HG03457 (cell line): Measurements from ENCODE around the gene DHX40.
"Not testable (repeated sequence)": the region's sequence is repeated elsewhere in the genome, so short reads cannot be mapped to it uniquely, and the experiment has no call there.

ENCODE experiments used
- ATAC-seq: cut with Tn5 transposase; IDR thresholded peaks from one replicate; pipeline ENCODE4 v1.9.1; 2021; ENCODE audit warnings: moderate number of reproducible peaks; ENCODE audit not compliant: unreplicated experiment

DHX40 gene

GRCh38 chr17:59565171-59565958, at the start of gene DHX40:
Gene DHX40 (plus strand): TSS chr17:59565610. CDS start chr17:59565672, 62 bp downstream.
- no peak for ATAC-seq

DNA sequence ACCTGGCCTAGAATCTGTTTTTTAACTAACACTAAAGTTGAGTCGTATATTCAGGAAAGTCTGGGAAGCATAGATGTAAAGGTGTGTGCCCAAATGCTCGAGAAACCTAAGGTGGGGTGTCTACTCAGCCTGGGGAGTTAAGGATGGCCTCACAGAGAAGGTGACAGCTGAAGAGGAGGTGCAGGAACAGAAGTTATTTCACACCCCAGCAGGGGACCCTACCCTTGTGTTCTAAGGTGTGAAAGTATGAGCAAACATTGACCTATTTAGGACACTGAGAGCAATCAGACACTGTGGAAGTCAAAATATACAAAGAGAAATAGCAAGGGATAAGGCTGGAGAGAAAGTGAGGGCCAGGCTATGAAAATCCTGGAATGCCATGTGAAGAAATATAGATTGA, 49.0 kb upstream of the DHX40 start:
- no peak for ATAC-seq

GRCh38 chr17:59519132-59519531, 46.3 kb upstream of the DHX40 start:
- no peak for ATAC-seq

DNA sequence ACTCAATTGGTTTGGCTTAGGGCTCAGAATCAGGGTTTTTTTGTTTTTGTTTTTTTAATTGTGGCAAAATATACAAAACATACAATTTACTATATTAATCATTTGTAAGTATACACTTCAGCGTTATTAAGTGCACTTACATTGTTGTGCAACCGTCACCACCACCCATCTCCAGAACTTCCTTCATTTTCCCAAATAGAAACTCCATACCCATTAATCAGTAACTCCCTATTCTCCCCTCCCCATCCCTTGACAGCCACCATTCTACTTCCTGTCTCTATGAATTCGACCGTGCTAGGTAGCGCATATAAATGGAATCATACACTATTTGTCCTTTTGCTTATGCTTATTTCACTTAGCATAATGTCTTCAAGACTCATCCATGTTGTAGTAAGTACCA, 45.2 kb upstream of the DHX40 start:
- ATAC-seq: no peak

GRCh38 chr17:59521465-59522126, 43.8 kb upstream of the DHX40 start:
- no peak for ATAC-seq

GRCh38 chr17:59524930-59525329, 40.5 kb upstream of the DHX40 start:
- ATAC-seq: not testable (repeated sequence)

DNA sequence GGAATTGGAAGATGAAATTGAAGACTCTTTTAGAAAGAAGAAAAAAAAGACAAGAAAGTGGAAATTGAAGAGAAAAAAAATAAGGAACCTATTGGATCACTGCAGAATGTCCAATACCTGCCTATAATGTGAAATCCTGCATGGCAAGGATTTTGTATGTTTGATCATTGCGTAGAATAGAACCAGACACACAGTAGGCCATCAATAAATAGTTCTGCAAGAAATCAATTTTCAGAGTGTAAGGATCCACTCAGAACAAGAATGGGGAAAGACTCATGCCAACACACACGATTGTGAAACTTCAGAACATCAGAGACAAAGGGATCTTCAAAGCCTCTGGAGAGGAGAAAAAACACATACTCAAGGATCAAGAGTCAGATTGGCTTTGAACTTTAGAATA, 39.7 kb upstream of the DHX40 start:
- no peak for ATAC-seq

DNA sequence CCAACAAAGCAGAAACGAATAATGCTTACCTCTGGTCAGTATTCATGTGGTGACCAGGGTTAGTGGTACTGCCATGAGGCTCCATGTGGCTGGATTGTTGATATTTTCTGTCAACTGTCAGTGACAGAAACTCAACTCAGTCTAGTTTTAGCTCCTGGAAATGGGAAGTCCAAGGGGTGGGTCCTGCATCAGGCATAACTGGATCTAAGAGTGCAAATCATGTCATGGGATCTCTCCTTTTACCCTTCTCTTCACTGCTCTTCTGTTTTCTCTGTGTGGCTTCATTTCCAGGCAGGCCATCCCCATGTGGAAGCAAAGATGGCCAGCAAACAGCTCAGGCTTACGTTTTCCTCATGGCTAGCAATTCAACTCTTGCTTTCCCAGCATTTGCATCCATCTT, 39.0 kb upstream of the DHX40 start:
- no peak for ATAC-seq

- ATAC-seq: no peak
These were observed 38.0 kb upstream of the DHX40 start for GRCh38 chr17:59527325-59527917.

GRCh38 chr17:59527931-59528330, 37.5 kb upstream of the DHX40 start:
- no peak for ATAC-seq

DNA sequence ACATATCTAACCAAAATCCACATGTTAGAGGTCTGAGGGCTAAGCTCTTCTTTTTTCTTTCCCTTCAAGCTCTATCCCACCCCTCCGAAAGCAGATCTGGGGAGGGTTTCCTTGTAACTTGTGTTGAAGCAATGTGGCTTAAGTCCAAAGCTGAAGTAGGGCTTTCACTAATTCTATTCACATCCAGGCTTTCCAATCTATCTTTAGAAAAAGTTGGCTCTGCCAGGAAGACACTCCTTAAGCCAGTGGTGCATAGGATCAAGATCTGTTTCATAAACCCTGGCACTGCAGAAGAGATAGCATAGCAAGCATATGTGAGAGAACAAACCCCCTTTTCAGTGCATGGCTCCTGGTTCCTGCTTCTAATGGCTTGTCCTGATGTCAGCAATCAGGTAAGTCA, 34.9 kb upstream of the DHX40 start:
- no peak for ATAC-seq

GRCh38 chr17:59533694-59534093, 31.7 kb upstream of the DHX40 start:
- ATAC-seq: no peak

GRCh38 chr17:59534583-59534982, 30.8 kb upstream of the DHX40 start:
- ATAC-seq: no peak

GRCh38 chr17:59538195-59538909, 27.1 kb upstream of the DHX40 start:
- no peak for ATAC-seq

- ATAC-seq: no peak
These were observed 22.3 kb upstream of the DHX40 start for GRCh38 chr17:59542960-59543635.

DNA sequence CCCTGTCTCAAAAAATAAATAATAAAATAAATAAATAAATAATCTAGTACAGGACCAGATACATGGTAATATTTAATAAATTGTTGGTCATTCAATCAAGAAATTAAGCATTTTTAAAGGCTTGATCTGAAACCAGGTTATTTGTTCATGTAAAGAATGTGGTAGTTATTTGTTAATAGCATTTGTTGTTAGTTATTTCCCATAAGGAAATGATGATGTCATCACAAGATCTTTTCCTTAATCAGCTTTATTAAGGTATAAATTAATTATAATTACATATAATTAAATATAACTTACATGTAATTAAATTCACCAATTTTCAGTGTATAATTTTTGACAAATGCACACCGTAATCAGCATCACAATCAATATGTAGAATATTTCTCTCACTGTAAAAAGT, 19.5 kb upstream of the DHX40 start:
- no peak for ATAC-seq

GRCh38 chr17:59547131-59547915, 18.1 kb upstream of the DHX40 start:
- ATAC-seq: no peak

- ATAC-seq: not testable (repeated sequence)
These were observed 16.4 kb upstream of the DHX40 start for GRCh38 chr17:59548985-59549384.

GRCh38 chr17:59550703-59551102, 14.7 kb upstream of the DHX40 start:
- no peak for ATAC-seq

DNA sequence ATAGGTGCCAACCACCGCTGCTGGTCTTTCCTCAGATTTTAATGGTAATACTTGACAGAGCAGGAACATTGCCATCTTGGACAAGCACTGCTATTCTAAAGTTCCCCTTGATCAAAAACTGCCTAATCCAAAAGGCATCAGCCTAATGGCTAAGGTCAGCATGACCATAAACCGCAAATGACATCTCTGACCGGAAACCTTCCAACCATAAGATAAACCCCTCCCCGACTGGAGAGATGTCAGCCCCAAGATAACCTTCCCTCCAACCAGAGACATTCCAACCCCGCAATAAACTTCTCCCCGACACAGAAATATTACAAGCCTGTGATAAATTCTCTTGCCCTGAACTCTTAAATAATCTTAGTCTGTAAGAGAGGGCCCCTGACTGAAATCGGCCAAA, 7.4 kb upstream of the DHX40 start:
- ATAC-seq: no peak
